ENCODE measurements around the gene RMI1.

- TF ChIP-seq CTCF (IDR thresholded peaks at IDR 0.05; ENCODE audit: low read depth, low read length), result no peak
- TF ChIP-seq EZH2phosphoT487 (IDR thresholded peaks at IDR 0.05; ENCODE audit: low read depth), result no peak
These were observed 6.3 kb downstream of the RMI1 start for GRCh38 chr9:83986765-83987401.
